GM12872 (cell line): ENCODE data around the gene SMARCC2.

ENCODE experiments used
- CTCF ChIP-seq: IDR thresholded peaks from 3 replicates; pipeline ENCODE4 v1.5.1; 2011; ENCODE audit warnings: low read depth, mild to moderate bottlenecking, low read length, moderate library complexity; ENCODE audit not compliant: insufficient read depth

Gene SMARCC2

DNA sequence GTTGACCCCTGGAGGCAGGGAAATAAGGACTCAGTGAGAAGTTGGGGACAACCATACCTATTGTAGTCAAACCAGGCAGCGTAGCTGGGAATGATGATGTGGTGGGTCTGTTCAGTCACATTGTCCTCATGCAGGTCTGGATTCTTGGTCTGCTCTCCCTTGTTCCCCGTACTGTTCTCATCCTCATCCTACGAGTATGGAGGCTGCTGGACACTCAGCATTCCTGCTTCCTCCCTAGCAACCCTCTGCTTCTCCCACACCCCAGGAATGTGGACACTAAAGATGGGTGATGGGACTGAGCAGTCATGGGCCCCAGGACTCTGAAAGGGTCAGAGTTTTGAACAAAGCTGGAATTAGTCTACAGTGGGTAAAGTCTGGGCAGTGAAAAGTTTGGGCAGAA is 10.9 kb downstream of the SMARCC2 start:
- no peak for TF ChIP-seq CTCF

- TF ChIP-seq CTCF: no peak
Observed at GRCh38 chr12:56172839-56173238, 16.4 kb downstream of the SMARCC2 start.

DNA sequence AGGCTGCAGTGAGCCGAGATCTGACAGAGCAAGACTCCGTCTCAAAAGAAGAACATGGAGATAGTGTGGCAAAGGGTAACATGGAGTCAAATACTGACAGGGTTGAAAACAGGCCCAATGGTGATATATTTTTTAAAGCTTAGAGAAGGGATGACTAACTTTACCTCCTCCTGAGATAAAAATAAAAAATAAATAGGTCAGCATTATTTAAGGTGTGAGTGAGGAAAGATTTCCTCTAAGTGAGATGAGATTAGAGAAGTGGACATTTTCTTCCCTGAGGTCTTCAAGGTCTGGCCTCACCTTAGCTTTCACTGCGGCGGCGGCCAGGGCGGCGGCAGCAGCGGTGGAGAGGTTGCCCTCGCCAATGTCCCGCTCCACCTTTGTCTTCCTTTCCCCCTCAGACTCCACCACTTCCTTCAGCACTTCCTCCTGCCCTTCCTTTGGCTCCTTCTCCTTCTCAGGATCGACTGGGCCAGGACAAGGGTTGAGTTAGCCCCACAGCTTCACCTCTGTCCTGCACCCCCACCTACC is 20.0 kb downstream of the SMARCC2 start:
- no peak for TF ChIP-seq CTCF

DNA sequence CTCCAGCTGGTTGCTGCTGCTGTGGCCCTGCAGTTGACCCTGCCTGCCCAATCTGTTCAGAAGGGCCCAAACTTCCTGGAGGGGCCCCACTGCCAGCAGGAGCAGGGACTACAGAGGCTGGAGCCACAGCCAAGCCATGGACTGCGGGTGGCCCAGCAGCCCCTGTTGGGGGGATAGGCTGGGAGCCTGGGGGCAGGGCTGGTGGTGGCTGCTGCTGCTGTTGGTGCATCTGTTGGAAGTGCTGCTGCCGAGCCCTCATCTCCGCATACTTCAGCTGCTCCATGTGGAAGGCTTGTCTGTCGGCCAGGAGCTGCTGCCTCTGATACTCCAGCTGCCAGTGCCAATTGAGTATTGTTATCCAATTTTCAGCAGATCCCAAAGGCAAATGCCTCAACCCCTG is 23.9 kb downstream of the SMARCC2 start:
- no peak for TF ChIP-seq CTCF

DNA sequence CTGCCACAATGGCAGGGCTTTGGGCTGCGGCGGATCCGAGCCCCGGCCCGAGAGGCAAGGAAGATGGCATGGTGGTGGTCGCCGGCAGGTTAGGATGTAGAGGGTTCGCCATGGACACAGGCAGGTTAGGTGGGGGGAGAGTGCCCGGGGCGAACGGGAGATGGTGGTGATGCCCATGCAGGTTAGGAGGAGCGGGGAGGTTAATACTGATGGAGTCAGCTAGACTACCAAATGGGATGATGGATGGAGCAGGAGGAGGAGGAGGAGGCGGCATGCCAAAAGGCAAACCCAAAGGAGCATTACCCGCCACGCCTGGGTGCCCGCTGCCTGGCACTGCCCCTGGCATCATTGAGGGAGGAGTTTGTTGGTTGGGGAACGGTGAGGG is 24.9 kb downstream of the SMARCC2 start:
- TF ChIP-seq CTCF: no peak

GRCh38 chr12:56163533-56164344 is 25.5 kb downstream of the SMARCC2 start:
- no peak for TF ChIP-seq CTCF

DNA sequence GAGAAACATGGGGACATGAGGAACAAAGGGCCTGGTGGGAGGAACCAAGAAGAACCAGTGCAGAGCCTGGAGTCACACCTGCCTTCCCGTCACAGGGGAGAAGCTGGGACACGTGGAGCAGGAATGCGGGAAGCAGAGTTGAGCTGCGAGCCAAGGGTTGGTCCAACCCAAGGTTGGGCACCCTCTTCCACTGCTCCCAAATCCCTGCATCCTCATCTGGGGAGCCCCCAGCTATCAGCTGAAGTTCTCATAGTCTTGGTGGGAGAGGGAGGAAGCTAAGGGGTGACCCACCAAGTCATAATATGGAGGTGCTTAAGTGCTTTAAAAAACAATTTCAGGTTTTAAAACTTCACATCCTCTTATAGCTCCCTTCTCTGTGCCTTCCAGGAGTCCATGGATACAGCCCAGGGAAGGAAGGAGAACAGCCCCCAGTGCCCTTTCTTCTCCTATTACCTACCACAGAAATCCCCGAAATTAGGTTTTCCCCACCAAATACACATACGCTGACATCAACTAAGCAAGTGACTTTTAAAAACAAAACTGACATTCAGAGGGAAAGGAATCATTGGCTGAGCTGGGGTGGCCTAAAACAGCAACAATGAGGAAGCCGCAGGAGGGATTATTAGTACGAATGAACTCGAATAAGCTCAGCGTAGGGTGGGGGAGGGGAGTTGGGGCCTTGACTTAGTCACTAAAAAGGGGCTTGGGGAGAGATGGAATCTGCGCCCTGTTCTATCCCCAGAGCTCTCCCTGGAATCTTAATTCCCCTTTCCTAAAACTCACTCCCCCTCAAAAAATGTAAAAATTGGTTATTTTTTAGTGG is 26.6 kb downstream of the SMARCC2 start:
- TF ChIP-seq CTCF: no peak
